NCI-H226 (cell line): ENCODE data around the gene SLC25A46.
"Not testable (repeated sequence)": the region's sequence is repeated elsewhere in the genome, so short reads cannot be mapped to it uniquely, and the experiment has no call there.

ENCODE experiments used
- DNase-seq: peaks from one replicate; pipeline ENCODE4 v3.0.0-alpha.2; 2015

Gene SLC25A46

DNA sequence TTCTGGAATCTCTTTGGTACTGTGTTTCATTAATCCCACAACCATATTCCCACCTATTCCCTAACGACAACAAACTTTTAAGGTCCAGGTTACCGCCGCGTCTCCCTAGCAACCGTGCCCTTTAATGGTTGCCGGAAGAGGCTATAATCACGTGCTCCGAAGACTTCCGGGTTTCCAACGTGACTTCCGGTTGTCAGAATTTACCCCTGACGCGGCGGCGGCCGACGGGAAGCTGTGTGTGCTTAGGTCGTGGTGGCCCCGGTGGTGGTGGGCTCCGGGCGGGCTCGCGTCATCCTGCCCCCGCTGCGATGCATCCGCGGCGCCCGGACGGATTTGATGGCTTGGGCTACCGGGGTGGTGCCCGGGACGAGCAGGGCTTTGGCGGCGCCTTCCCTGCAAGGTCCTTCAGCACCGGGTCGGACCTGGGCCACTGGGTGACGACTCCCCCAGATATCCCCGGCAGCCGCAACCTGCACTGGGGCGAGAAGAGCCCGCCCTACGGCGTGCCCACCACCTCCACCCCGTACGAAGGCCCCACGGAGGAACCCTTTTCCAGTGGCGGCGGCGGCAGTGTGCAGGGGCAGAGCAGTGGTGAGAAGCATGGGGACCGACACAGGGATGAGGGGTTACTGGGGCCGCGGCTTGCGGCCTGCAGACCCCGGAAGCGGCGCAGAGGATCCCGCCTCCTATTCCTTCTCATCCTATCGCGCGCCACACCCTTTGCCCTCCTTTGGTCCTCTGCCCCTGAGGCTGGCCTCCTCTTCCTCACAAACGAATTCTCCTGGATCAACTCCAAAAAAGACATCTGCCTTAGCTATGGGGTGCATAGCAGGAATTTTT is at the start of gene SLC25A46:
Gene SLC25A46 (plus strand): TSS at position 196 of the 840 bp plus-strand sequence. CDS start 113 bp downstream, at position 309.
- DNase-seq = peak; percentile 83

DNA sequence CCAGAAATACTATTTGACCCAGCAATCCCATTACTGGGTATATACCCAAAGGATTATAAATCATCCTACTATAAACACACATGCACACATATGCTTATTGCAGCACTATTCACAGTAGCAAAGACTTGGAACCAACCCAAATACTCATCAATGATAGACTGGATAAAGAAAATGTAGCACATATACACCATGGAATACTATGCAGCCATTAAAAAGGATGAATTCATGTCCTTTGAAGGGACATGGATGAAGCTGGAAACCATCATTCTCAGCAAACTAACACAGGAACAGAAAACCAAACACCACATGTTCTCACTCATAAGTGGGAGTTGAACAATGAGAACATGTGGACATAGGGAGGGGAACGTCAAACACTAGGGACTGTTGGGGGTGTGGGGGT is 48.2 kb upstream of the SLC25A46 start:
- DNase-seq = not testable (repeated sequence)

DNA sequence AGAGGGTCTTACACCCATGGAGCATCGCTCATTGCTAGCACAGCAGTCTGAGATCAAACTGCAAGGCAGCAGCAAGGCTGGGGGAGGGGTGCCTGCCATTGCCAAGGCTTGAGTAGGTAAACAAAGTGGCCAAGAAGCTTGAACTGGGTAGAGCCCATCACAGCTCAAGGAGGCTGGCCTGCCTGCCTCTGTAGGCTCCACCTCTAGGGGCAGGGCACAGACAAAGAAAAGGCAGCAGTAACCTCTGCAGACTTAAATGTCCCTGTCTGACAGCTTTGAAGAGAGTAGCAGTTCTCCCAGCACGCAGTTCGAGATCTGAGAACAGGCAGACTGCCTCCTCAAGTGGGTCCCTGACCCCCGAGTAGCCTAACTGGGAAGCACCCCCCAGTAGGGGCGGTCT is 46.1 kb upstream of the SLC25A46 start:
- not testable (repeated sequence) for DNase-seq

DNA sequence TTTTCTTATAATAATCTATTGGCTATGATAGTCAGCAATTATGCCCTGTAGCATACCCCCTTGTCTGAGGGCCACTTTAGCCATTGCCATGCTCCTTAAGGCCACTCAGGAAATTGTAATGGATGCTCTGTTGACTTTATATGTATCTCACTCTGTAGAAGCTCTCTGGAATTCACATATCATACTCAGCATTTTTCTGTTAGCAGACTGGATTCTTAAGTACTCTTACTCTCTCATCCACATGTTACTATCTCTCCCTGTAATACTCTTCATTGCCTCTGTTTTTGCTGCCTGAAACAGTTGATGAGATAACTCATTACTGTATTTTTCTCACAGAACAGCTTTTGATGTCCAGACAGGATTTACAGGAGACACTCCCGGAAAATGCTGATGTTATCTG is 36.5 kb upstream of the SLC25A46 start:
- DNase-seq = no peak

DNA sequence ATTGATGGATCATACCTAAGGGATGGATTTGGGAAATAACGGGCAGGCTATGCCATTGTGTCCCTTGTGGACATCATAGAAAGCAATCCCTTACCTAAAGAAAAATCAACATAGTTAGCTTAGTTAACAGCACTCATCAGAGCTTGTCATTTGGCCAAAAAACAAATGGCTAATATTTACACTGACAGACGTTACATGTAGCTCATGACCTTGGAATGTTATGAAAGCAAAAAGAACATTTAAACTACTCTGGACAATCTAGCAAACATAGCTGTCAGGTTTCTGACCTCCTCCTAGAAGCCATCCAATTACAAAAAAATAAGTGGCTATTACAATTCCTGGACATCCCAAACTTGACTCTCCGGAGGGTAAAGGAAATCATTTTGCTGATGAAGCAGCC is 36.1 kb upstream of the SLC25A46 start:
- no peak for DNase-seq

DNA sequence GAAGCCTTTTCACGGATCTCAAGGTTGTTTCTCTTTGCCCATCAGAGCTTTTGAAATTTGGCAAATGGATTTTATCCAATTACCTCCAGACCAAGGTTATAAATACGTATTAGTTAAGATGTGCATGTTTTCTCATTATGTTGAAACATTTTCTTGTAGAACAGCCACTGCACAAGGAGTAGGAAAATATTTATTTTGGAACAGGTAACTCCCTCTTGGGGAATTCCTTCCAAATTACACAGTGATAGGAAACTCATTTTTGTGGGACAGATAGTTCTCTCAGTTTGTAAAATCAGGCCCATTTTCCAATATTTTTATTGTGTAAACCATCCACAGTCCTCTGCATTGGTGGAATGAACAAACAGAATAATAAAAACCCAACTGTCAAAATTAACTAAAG is 35.3 kb upstream of the SLC25A46 start:
- no peak for DNase-seq

DNA sequence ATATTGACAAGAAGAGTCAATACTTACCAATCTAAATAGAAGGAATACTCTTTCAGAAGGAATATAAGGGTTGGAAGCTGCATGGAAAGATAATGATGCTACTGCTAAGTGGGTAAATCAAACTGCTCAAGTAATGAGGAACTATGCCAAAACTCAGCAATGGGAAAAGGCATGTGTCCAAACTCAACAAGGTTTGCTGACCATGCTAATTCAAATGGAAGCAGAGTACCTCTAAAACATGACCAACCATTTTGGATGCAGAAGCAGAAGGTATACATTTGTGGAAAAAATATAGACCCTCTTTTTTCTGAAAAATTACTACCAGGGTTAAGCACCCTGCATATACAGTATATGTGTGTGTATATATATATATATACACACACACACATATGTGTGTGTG is 33.5 kb upstream of the SLC25A46 start:
- no peak for DNase-seq

DNA sequence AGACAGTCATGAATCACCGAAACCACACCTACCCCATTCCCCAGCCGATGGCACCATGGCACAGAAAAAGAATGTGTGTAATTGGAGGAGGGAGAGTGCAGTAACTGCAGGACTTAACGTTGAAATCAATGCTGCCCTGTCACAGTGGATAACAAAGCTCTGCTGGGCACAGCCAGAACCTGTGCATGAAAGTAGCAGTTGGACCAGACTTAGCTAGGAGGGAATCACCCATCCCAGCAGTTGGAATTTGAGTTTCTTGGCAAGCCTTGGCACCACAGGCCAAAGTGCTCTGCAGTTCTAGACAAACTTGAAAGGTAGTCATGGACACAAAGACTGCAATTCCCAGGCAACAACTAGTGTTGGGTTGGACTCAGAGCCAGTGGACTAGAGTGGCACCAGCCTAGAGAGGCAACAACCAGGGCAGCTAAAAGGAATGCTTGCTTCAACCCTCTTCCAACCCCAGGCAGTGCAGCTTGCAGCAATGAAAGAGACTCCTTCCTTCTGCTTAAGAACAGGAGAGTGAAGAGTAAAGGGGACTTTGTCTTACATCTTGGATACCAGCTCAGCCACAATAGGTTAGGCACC is 31.5 kb upstream of the SLC25A46 start:
- no peak for DNase-seq

DNA sequence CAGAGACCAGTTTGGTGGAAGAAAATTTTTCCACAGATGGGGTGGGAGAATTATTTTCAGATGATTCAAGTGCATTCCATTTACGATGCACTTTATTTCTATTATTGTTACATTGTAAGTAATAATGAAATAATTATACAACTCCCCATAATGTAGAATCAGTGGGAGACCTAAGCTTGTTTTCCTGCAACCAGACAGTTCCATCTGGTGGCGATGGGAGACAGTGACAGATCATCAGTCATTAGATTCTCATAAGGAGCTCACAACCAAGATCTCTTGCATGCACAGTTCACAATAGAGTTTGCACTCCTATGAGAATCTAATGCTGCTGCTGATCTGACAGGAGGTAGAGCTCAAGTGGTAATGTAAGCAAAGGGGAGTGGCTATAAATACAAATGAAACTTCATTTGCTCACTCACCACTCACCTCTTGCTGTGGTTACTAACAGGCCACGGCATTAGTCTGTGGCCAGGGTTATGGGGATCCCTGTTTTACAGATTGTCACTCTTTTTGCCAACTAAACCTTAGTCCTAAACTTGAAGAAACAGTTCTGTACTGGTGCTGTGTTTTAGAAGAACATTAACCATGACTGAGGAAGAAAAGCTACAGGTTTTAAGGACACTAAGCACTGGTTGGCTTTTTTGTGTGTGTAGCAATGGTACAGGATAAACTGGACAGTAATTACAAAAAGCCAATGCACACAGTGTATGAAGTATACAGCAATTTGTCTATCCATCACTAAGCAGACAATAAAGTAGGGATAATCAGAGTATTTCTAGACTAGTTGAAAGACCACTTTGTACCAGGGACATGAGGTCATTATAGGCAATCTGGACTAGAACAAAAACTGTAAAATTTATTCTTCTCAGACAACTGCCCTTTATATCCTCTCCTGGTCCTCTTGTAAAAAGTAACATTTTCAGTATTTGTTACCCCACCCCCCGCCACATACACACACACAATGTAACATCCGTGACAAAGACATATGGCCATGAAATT is 22.3 kb upstream of the SLC25A46 start:
- no peak for DNase-seq

DNA sequence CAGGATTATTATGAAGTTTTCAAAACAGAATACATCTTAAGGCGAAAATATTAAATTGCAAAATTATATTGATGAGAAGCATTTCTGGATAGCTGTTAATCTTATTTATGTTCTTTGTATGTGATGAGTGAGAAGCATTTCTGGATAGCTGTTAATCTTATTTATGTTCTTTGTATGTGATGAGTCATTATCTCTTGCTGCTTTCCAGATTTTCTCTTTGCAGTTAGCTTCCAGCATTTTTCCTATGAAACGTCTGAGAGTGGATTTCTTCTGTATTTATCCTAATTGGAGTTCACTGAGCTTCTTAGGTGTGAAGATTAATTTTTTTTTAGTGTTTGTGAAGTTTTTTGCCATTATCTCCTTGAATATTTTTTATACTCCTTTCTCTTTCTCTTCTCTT is 20.5 kb upstream of the SLC25A46 start:
- no peak for DNase-seq

DNA sequence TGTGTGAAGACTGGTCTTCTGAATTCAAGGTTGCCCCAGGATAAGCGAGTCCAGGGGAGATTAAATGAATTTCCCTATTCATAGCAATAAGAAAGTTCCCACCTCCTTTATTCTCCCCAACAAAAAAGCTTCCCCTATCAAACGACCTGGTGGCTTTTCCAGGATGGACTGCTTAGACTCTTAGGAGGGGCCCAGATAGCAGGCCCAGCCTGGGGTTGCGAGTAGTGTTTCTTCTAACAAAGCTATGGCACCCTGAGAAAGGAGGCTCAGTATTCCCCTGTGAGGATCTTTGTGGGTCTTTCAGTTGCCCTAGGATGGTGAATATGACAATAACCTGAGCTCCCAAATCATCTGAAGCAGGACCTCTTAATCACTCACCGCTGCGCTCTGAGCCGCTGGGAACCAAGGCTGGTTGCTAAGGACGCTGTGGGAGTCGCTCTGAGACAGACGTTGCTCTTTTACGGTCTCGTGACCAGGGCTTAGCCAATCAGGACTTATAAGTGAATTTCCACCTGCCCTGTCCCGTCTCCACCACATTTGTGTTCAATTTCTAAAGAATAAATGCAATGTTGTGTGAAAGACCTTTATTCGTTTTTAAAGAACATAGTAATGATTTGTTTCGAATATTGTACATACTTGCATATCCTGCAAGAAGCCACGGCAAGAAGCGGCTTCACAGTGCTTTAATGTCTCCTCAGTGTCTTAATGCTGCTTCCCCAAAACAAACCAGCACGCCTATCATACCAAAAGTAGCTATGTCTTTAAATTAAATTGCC is 12.4 kb upstream of the SLC25A46 start, which contains the start of gene TMEM232:
Gene TMEM232 (minus strand): TSS at position 423 of the 776 bp plus-strand sequence. CDS start 59,319 bp downstream, outside the sequence.
- peak; percentile 85 for DNase-seq

DNA sequence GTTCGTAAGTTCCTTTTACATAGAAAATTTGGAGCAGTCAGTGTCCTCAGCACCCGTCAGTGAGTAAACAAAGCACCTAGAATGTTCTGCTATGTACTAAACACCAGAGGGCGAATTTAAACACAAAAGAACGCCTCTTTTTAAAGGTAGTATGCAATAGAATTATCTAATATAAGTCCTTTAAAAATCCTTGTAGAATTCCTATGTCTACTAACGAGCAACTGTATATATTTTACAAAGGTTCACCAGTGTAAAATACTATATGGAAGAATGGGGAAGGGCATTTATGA is 11.8 kb upstream of the SLC25A46 start:
- no peak for DNase-seq

DNA sequence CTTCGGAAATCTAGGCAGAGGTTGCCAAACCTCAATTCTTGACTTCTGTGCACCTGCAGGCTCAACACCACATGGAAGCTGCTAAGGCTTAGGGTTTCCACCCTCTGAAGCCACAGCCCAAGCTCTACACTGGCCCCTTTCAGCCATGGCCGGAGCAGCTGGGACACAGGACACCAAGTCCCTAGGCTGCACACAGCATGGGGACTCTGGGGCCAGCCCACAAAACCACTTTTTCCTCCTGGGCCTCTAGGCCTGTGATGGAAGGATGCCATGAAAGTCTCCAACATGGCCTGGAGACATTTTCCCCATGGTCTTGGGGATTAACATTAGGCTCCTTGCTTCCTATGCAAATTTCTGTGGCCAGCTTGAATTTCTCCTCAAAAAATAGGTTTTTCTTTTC is 7.3 kb upstream of the SLC25A46 start:
- DNase-seq = not testable (repeated sequence)

DNA sequence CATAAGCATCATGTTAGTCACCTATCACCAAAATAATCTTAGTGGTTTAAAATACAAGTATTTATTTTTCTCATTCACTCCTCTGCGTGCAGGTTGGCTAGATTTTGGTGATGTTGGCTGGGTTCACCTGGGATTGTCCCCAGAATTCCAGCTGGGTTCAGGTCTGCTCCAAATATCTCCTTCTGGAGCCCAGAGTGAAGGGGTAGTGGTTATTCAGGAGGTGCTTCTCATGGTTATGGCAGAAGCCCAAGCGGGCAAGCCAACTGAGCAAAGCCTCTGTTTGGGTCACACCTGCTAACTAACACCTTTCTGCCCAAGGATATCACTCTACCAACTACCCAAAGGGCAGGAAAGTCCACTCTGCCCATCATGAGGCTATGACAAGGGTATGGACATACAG is 4.7 kb upstream of the SLC25A46 start:
- no peak for DNase-seq

DNA sequence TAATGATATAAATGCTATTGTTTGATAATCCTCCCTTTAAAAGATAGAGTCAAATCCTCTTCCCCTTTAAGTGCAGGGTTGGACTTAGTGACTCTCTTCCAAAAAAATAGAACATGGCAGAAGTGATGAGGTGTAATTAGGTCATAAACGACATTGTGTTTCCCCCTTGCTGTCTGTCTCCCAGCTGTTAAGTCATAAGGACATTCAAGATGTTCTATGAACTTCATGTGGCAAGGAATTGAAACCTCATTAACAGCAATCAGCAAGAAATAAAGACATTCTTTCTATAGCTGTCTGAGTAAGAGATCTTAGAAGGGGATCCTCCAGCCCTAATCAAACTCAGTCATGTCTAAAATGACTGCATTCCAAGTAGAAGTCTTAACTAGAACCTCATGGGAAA is 3.3 kb upstream of the SLC25A46 start:
- no peak for DNase-seq

DNA sequence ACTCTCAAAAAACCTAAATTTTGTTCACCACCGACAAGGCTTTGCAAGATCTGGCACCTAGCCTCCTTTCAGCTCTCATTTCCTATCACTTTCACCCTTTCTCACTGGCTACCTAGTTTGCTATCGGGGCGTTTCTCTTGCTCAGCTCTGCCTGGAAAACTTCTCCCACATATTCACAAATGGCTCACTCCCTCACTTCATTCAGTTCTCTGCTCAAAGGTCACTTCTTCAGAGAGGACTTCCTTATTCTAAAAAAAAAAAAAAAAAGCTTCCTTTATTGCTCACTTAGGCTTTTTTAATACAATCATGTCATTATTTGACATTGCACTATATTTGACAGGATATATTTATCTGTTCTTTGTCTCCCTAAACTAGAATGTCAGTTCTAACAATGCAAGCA is 2.1 kb upstream of the SLC25A46 start:
- no peak for DNase-seq

DNA sequence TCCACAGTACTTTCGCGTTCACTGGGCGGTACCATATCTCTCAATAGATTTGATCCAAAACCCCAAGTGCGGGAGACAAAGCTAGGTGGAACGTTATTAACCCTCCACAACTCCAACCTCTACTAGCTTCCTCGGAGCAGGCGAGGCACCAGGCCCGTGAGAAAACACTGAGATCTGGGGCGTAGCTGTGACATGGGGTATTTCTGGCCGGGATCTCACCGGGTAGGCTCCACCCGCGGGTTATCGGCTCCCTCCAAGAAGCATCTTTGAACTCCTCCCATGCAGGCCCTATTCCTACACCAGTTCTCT is 350 bp upstream of the SLC25A46 start:
- DNase-seq = no peak

DNA sequence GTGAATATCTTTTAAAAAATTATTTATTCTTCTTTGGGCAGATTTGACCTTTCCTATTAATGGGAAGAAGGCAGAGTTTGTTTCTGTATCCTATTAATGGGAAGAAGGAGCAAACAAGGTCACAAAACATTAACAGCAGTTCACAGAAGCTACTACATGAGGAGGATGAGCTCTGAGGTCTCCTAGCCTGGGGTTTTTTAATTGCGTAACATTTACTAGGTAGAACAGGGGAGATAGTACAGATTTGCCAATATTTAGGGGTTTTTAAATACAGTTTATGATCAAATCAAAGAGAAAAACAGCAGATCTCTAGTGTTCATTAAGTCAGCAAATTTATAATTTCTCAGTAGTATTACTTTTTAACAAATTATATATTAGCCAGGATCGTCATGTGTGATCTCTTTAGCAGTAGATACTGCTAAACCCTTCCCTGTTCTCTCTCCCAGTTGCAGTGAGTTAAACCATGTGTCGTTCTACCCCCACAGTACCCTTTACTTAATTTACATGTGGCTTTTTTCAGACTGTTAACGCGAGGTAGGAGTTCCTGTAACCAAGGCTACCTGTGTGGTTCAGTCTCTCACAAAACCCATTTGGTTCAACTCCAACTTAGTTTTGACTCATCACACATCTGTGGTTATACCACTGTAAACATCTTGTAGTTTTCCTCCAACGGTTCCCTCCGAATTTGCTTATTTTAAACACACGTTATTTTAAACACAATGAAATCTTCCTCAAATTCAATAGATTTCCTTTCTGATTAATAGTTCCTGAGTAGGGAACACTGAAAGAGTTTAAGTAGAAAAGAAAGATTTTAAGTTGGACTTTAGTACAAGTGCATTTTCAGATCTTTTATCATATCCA is 13.3 kb downstream of the SLC25A46 start:
- DNase-seq = no peak

DNA sequence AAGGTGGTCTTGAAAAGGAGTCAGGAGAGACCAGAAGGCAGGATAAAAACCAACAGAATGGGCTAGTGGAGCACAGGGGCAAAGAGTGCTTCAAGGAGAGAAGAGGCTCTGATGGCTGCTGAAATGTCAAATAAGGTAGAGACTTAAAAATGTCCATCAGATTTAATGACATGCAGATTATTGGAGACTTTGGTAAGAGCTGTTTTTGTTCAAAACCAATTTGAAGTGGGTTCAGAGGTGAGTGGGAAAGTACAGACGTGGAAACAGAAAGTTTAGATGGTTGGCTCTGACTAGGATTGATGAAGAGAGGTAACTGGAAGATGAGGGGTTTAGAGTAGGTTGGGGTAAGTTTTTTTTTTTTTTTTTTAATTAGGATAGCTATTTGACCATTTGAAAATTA is 14.1 kb downstream of the SLC25A46 start:
- no peak for DNase-seq

DNA sequence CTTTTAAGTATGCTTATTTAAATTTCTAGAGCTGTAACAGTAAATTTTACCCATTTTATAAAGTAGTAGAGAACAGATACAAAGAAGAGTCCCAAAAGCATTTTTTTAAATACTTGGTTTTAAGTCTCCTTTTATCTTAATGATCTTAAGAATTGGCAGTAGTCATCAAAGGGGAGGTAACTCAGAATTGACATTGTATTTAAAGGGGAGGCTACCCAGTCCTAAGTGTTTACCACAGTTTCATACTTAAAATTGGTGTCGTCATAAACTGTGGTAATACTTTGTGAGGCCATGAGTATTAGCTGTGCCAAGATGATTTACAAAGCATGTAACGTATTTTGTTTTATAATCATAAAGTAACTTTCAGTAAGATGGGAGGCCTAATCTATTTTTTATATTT is 14.8 kb downstream of the SLC25A46 start:
- DNase-seq = no peak

DNA sequence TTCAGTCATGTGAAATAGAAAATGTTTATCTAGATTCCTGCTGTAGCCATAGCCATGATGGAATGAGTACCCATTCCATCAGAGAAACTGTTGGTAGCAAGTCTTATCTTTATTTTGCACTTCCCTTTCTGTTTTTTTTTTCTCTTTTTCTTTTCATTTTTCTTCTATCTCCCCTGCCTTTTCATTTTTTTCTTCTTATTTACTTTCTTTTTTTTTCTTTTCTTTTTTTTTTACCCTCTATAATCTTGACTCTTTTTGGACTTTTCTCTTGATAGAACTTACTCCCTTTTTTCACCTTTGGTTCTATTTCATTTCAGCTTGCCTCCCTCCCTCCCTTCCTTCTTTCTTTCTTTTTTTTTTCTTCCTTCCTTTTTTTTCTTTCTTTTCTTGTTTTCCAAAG is 15.4 kb downstream of the SLC25A46 start:
- DNase-seq = no peak
